ENCODE results near the gene CDK14.

Gene CDK14

GRCh38 chr7:91031757-91032156 lies 435.6 kb downstream of the CDK14 start:
- no peak for DNase-seq

- DNase-seq = no peak
These were observed 437.5 kb downstream of the CDK14 start for GRCh38 chr7:91033574-91033973.

- DNase-seq = no peak
These were observed 438.6 kb downstream of the CDK14 start for GRCh38 chr7:91034459-91035368.

GRCh38 chr7:91039033-91039432 lies 442.9 kb downstream of the CDK14 start:
- DNase-seq = no peak

- DNase-seq = no peak
These were observed 445.0 kb downstream of the CDK14 start for GRCh38 chr7:91041141-91041540.

- DNase-seq = no peak
These were observed 445.9 kb downstream of the CDK14 start for GRCh38 chr7:91041901-91042484.

GRCh38 chr7:91043186-91043585 lies 447.1 kb downstream of the CDK14 start:
- no peak for DNase-seq

- no peak for DNase-seq
These were observed 448.0 kb downstream of the CDK14 start for GRCh38 chr7:91043924-91044645.

GRCh38 chr7:91045606-91046005 lies 449.5 kb downstream of the CDK14 start:
- no peak for DNase-seq

GRCh38 chr7:91046322-91047089 lies 450.4 kb downstream of the CDK14 start:
- no peak for DNase-seq

GRCh38 chr7:91047636-91048035 lies 451.5 kb downstream of the CDK14 start:
- DNase-seq = no peak

GRCh38 chr7:91050677-91051076 lies 454.6 kb downstream of the CDK14 start:
- no peak for DNase-seq

GRCh38 chr7:91051966-91052365 lies 455.8 kb downstream of the CDK14 start:
- DNase-seq = no peak

- DNase-seq = no peak
These were observed 458.3 kb downstream of the CDK14 start for GRCh38 chr7:91054374-91054773.

- DNase-seq = no peak
These were observed 459.1 kb downstream of the CDK14 start for GRCh38 chr7:91055219-91055618.

- no peak for DNase-seq
These were observed 466.6 kb downstream of the CDK14 start for GRCh38 chr7:91062713-91063112.

GRCh38 chr7:91064052-91064451 lies 467.9 kb downstream of the CDK14 start:
- DNase-seq = no peak

GRCh38 chr7:91064938-91065337 lies 468.8 kb downstream of the CDK14 start:
- DNase-seq = no peak

GRCh38 chr7:91066627-91067026 lies 470.5 kb downstream of the CDK14 start:
- DNase-seq = no peak

GRCh38 chr7:91067242-91067641 lies 471.1 kb downstream of the CDK14 start:
- DNase-seq = no peak

GRCh38 chr7:91068136-91068795 lies 472.1 kb downstream of the CDK14 start:
- DNase-seq = no peak

GRCh38 chr7:91069146-91069545 lies 473.0 kb downstream of the CDK14 start:
- DNase-seq = no peak
